Measurements from ENCODE around the gene OR1Q1. TPM values are rescaled to one million over a fixed set of nuclear protein-coding genes. Genes with fewer than 3 reads are reported as not detected.

Gene OR1Q1
- total and polyA plus RNA-seq, 2 of the 8 experiments (the other 6 are each of a cell fraction or from before 2014, with no cell fraction given) = not detected

- TF ChIP-seq TAF1 (IDR thresholded peaks at IDR 0.05; ENCODE audit: low read depth, low read length) = no peak
- TF ChIP-seq SUZ12 (IDR thresholded peaks at IDR 0.05; ENCODE audit: low read length) = no peak
- no peak for TF ChIP-seq GABPA (IDR thresholded peaks at IDR 0.05; ENCODE audit: borderline replicate concordance, insufficient read depth, low read length)
- TF ChIP-seq TCF12 (IDR thresholded peaks at IDR 0.05; ENCODE audit: low read depth, low read length) = no peak
- no peak for TF ChIP-seq TBP (IDR thresholded peaks at IDR 0.05; ENCODE audit: low read depth, low read length)
These were observed 46.9 kb downstream of the OR1Q1 start, which contains the start of gene OR1L1 (continued) for GRCh38 chr9:122661416-122661815.

Other genes starting within 250 kb of the OR1Q1 start
- gene PTGS1, start 243.7 kb upstream of the OR1Q1 start, total RNA-seq (2021; fragmentation: NEBNext Ultra II Directional; extraction: Animal tissue kit (Norgen Biotek cat#: 25700)) = 1.1 and 1.3 TPM in 2 replicates
- 1.9 and 2.4 TPM in 2 replicates for gene PTGS1, start 243.7 kb upstream of the OR1Q1 start, polyA plus RNA-seq (2011; rRNA removed)
- gene OR1J1, start 136.8 kb upstream of the OR1Q1 start, total RNA-seq (2021; fragmentation: NEBNext Ultra II Directional; extraction: Animal tissue kit (Norgen Biotek cat#: 25700)) = not detected in 2 replicates
- not detected in 2 replicates for gene OR1J1, start 136.8 kb upstream of the OR1Q1 start, polyA plus RNA-seq (2011; rRNA removed)
- gene OR1J2, start 103.9 kb upstream of the OR1Q1 start, total RNA-seq (2021; fragmentation: NEBNext Ultra II Directional; extraction: Animal tissue kit (Norgen Biotek cat#: 25700)) = not detected in 2 replicates
- gene OR1J2, start 103.9 kb upstream of the OR1Q1 start, polyA plus RNA-seq (2011; rRNA removed) = not detected in 2 replicates
- not detected in 2 replicates for gene OR1J4, start 95.6 kb upstream of the OR1Q1 start, total RNA-seq (2021; fragmentation: NEBNext Ultra II Directional; extraction: Animal tissue kit (Norgen Biotek cat#: 25700))
- gene OR1J4, start 95.6 kb upstream of the OR1Q1 start, polyA plus RNA-seq (2011; rRNA removed) = not detected in 2 replicates
- gene OR1N1, start 87.4 kb upstream of the OR1Q1 start, total RNA-seq (2021; fragmentation: NEBNext Ultra II Directional; extraction: Animal tissue kit (Norgen Biotek cat#: 25700)) = not detected in 2 replicates
- gene OR1N1, start 87.4 kb upstream of the OR1Q1 start, polyA plus RNA-seq (2011; rRNA removed) = not detected in 2 replicates
- gene OR1N2, start 61.6 kb upstream of the OR1Q1 start, total RNA-seq (2021; fragmentation: NEBNext Ultra II Directional; extraction: Animal tissue kit (Norgen Biotek cat#: 25700)) = not detected in 2 replicates
- gene OR1N2, start 61.6 kb upstream of the OR1Q1 start, polyA plus RNA-seq (2011; rRNA removed) = not detected in 2 replicates
- gene OR1L8, start 31.4 kb upstream of the OR1Q1 start, total RNA-seq (2021; fragmentation: NEBNext Ultra II Directional; extraction: Animal tissue kit (Norgen Biotek cat#: 25700)) = not detected in 2 replicates
- not detected in 2 replicates for gene OR1L8, start 31.4 kb upstream of the OR1Q1 start, polyA plus RNA-seq (2011; rRNA removed)
- not detected in 2 replicates for gene OR1B1, start 42.9 kb downstream of the OR1Q1 start, total RNA-seq (2021; fragmentation: NEBNext Ultra II Directional; extraction: Animal tissue kit (Norgen Biotek cat#: 25700))
- not detected in 2 replicates for gene OR1B1, start 42.9 kb downstream of the OR1Q1 start, polyA plus RNA-seq (2011; rRNA removed)
- not detected in 2 replicates for gene OR1L1, start 47.0 kb downstream of the OR1Q1 start, total RNA-seq (2021; fragmentation: NEBNext Ultra II Directional; extraction: Animal tissue kit (Norgen Biotek cat#: 25700))
- gene OR1L1, start 47.0 kb downstream of the OR1Q1 start, polyA plus RNA-seq (2011; rRNA removed) = not detected in 2 replicates
- gene OR1L3, start 60.4 kb downstream of the OR1Q1 start, total RNA-seq (2021; fragmentation: NEBNext Ultra II Directional; extraction: Animal tissue kit (Norgen Biotek cat#: 25700)) = not detected in 2 replicates
- gene OR1L3, start 60.4 kb downstream of the OR1Q1 start, polyA plus RNA-seq (2011; rRNA removed) = not detected in 2 replicates
- not detected in 2 replicates for gene OR1L4, start 109.3 kb downstream of the OR1Q1 start, total RNA-seq (2021; fragmentation: NEBNext Ultra II Directional; extraction: Animal tissue kit (Norgen Biotek cat#: 25700))
- not detected in 2 replicates for gene OR1L4, start 109.3 kb downstream of the OR1Q1 start, polyA plus RNA-seq (2011; rRNA removed)
- not detected in 2 replicates for gene OR1L6, start 127.6 kb downstream of the OR1Q1 start, total RNA-seq (2021; fragmentation: NEBNext Ultra II Directional; extraction: Animal tissue kit (Norgen Biotek cat#: 25700))
- not detected in 2 replicates for gene OR1L6, start 127.6 kb downstream of the OR1Q1 start, polyA plus RNA-seq (2011; rRNA removed)
- gene OR5C1, start 174.2 kb downstream of the OR1Q1 start, total RNA-seq (2021; fragmentation: NEBNext Ultra II Directional; extraction: Animal tissue kit (Norgen Biotek cat#: 25700)) = not detected in 2 replicates
- gene OR5C1, start 174.2 kb downstream of the OR1Q1 start, polyA plus RNA-seq (2011; rRNA removed) = not detected in 2 replicates
- not detected in 2 replicates for gene OR1K1, start 185.4 kb downstream of the OR1Q1 start, total RNA-seq (2021; fragmentation: NEBNext Ultra II Directional; extraction: Animal tissue kit (Norgen Biotek cat#: 25700))
- not detected in 2 replicates for gene OR1K1, start 185.4 kb downstream of the OR1Q1 start, polyA plus RNA-seq (2011; rRNA removed)
- 21.8 and 24.6 TPM in 2 replicates for gene PDCL, start 213.8 kb downstream of the OR1Q1 start, total RNA-seq (2021; fragmentation: NEBNext Ultra II Directional; extraction: Animal tissue kit (Norgen Biotek cat#: 25700))
- 5.4 and 7.1 TPM in 2 replicates for gene PDCL, start 213.8 kb downstream of the OR1Q1 start, polyA plus RNA-seq (2011; rRNA removed)